HepG2 (cell line): ENCODE results near the gene TCTA. TPM values are rescaled to one million over a fixed set of nuclear protein-coding genes. Genes with fewer than 3 reads are reported as not detected.
A peak's percentile ranks its signal among the peaks of the same experiment; 100 is the strongest.

Experiments
- FOXK1 ChIP-seq: sonication (generic); formaldehyde crosslinking; IDR thresholded peaks from 2 replicates; pipeline ENCODE4 v1.4.0; 2020; ENCODE audit warnings: low read depth, missing genetic modification reagents, borderline replicate concordance
- GATAD2A ChIP-seq: IDR thresholded peaks from 2 replicates; pipeline ENCODE4 v1.6.1; 2016
- HES4 ChIP-seq: sonication (generic); formaldehyde crosslinking; IDR thresholded peaks from 2 replicates; pipeline ENCODE4 v1.9.0; 2021; ENCODE audit warnings: mild to moderate bottlenecking, missing genetic modification reagents, borderline replicate concordance
- HNF1B ChIP-seq: sonication (generic); formaldehyde crosslinking; IDR thresholded peaks from 2 replicates; pipeline ENCODE4 v1.5.1; 2020; ENCODE audit warnings: mild to moderate bottlenecking, moderate library complexity, missing genetic modification reagents
- HOXA9 ChIP-seq: sonication (generic); formaldehyde crosslinking; IDR thresholded peaks from 2 replicates; pipeline ENCODE4 v1.8.1; 2022; ENCODE audit warnings: missing genetic modification reagents, mild to moderate bottlenecking, moderate library complexity, borderline replicate concordance
- HOXD1 ChIP-seq: sonication (generic); formaldehyde crosslinking; IDR thresholded peaks from 2 replicates; pipeline ENCODE4 v1.5.0; 2020; ENCODE audit warnings: missing genetic modification reagents
- KDM5A ChIP-seq: fragments of 200-600 bp; sonication (generic); IDR thresholded peaks from 2 replicates; pipeline ENCODE4 v1.7.0; 2018; ENCODE audit warnings: antibody characterized with exemption, mild to moderate bottlenecking, low read length, borderline replicate concordance
- NBN ChIP-seq: fragments of 450-650 bp; conservative IDR thresholded peaks from 2 replicates; pipeline ENCODE4 v1.6.1; 2017
- RAD21 ChIP-seq: fragments of 450-650 bp; formaldehyde crosslinking; IDR thresholded peaks from 2 replicates; pipeline ENCODE4 v1.5.0; 2020; ENCODE audit warnings: mild to moderate bottlenecking
- SALL1 ChIP-seq: sonication (generic); formaldehyde crosslinking; IDR thresholded peaks from 2 replicates; pipeline ENCODE4 v1.8.0; 2022; ENCODE audit warnings: mild to moderate bottlenecking, missing genetic modification reagents
- SETDB1 ChIP-seq: sonication (generic); formaldehyde crosslinking; IDR thresholded peaks from 2 replicates; pipeline ENCODE4 v1.5.1; 2020; ENCODE audit warnings: missing genetic modification reagents, mild to moderate bottlenecking, borderline replicate concordance
- SMC3 ChIP-seq: IDR thresholded peaks from 2 replicates; pipeline ENCODE4 v1.6.1; 2011; ENCODE audit warnings: low read length, improper control_type of control experiment
- TOE1 ChIP-seq: sonication (generic); formaldehyde crosslinking; IDR thresholded peaks from 2 replicates; pipeline ENCODE4 v1.4.0; 2020; ENCODE audit warnings: mild to moderate bottlenecking, missing genetic modification reagents
- ZBTB26 ChIP-seq: IDR thresholded peaks from 2 replicates; pipeline ENCODE4 v1.6.1; 2016; ENCODE audit warnings: missing compliant biosample characterization, missing genetic modification reagents, borderline replicate concordance
- ZFYVE20 ChIP-seq: sonication (generic); formaldehyde crosslinking; IDR thresholded peaks from 2 replicates; pipeline ENCODE4 v1.8.0; 2023; ENCODE audit warnings: low read depth, mild to moderate bottlenecking, moderate library complexity, missing genetic modification reagents, borderline replicate concordance
- ZNF10 ChIP-seq: sonication (generic); formaldehyde crosslinking; IDR thresholded peaks from 2 replicates; pipeline ENCODE4 v1.4.0; 2020; ENCODE audit warnings: mild to moderate bottlenecking, low read depth, missing genetic modification reagents, borderline replicate concordance
- ZNF205 ChIP-seq: IDR thresholded peaks from 2 replicates; pipeline ENCODE4 v1.6.1; 2018; ENCODE audit warnings: missing biosample characterization, missing genetic modification reagents
- ZNF234 ChIP-seq: sonication (generic); formaldehyde crosslinking; conservative IDR thresholded peaks from 2 replicates; pipeline ENCODE4 v1.5.1; 2020; ENCODE audit warnings: mild to moderate bottlenecking, missing genetic modification reagents
- ZNF616 ChIP-seq: sonication (generic); formaldehyde crosslinking; IDR thresholded peaks from 2 replicates; pipeline ENCODE4 v1.5.0; 2020; ENCODE audit warnings: low read depth, mild to moderate bottlenecking, missing genetic modification reagents
- ZNF768 ChIP-seq: sonication (generic); formaldehyde crosslinking; IDR thresholded peaks from 2 replicates; pipeline ENCODE4 v1.4.0; 2020; ENCODE audit warnings: missing genetic modification reagents
- ZNF788 ChIP-seq: sonication (generic); formaldehyde crosslinking; IDR thresholded peaks from 2 replicates; pipeline ENCODE4 v1.5.0; 2020; ENCODE audit warnings: mild to moderate bottlenecking, missing genetic modification reagents, borderline replicate concordance
- ZSCAN29 ChIP-seq: sonication (generic); formaldehyde crosslinking; conservative IDR thresholded peaks from 2 replicates; pipeline ENCODE4 v1.4.0; 2020; ENCODE audit warnings: mild to moderate bottlenecking, missing genetic modification reagents
- polyA plus RNA-seq, 8 experiments: library from polyadenylated mRNA; depleted of rRNA in 3 of 8; stranded (reverse) in 7 of 8; unstranded in 1 of 8; fragments of >200 nt; fragmentation: Illumina TruSeq in 4 of 8; extraction: Trizol in 4 of 8; gene quantifications; 2 replicates each; pipeline versions ENCODE4 v1.2.1 to v1.2.3, GENCODE V29; 2011 to 2016; ENCODE audit warnings: low read depth in 4 of 8, missing spikeins in 1 of 8, mixed read lengths in 1 of 8; ENCODE audit not compliant: insufficient read depth in 1 of 8
- total RNA-seq, 5 experiments: library from RNA; depleted of rRNA; stranded (reverse); fragments of >200 nt; fragmentation: Illumina TruSeq; extraction: Trizol; gene quantifications; 2 replicates each; pipeline ENCODE4 v1.2.3, GENCODE V29; 2016; ENCODE audit warnings: low read depth in 1 of 5

Gene TCTA
- total and polyA plus RNA-seq, 2 of the 13 experiments (the other 11 are each of a cell fraction or from before 2014, with no cell fraction given): 8.3 to 13.2 TPM

GRCh38 chr3:49411535-49411967 lies 672 bp upstream of the TCTA start (continued):
- TF ChIP-seq HNF1B: no peak
- no peak for TF ChIP-seq SALL1 (CRISPR knock-in tag)
- TF ChIP-seq ZBTB26: no peak
- peak; percentile 34; the same call in 1 of the 2 replicates for TF ChIP-seq ZNF768 (CRISPR knock-in tag)
- 0 out of 2 replicates have a peak, but pooled peaks have one; percentile 38 for TF ChIP-seq HOXA9 (CRISPR knock-in tag)
- TF ChIP-seq KDM5A: no peak; the same call in 1 of the 2 replicates
- peak; percentile 48; the same call in 1 of the 2 replicates for TF ChIP-seq RAD21 (CRISPR knock-in tag)
- 0 out of 2 replicates have a peak, but pooled peaks have one; percentile 74 for TF ChIP-seq ZFYVE20
- TF ChIP-seq SETDB1 (CRISPR knock-in tag): no peak
- TF ChIP-seq GATAD2A (CRISPR knock-in tag): no peak
- TF ChIP-seq SMC3: no peak
- TF ChIP-seq TOE1 (CRISPR knock-in tag): no peak
- TF ChIP-seq ZNF10 (CRISPR knock-in tag): no peak
- TF ChIP-seq HES4 (CRISPR knock-in tag): no peak; the same call in 1 of the 2 replicates
- no peak for TF ChIP-seq HOXD1 (CRISPR knock-in tag)
- TF ChIP-seq ZNF234 (CRISPR knock-in tag): 0 out of 2 replicates have a peak, but pooled peaks have one; percentile 54
- TF ChIP-seq ZNF788 (CRISPR knock-in tag): peak; percentile 7; the same call in 1 of the 2 replicates
- TF ChIP-seq ZNF205 (CRISPR knock-in tag): no peak
- no peak for TF ChIP-seq ZNF616 (CRISPR knock-in tag)
- TF ChIP-seq FOXK1 (CRISPR knock-in tag): no peak; the same call in 1 of the 2 replicates
- TF ChIP-seq ZSCAN29: no peak
- TF ChIP-seq NBN: no peak
